Karpas-422 (cell line): ENCODE data around the gene LRRC4B. TPM values are rescaled to one million over a fixed set of nuclear protein-coding genes. Genes with fewer than 3 reads are reported as not detected.

Source experiments
- DNase-seq: peaks from one replicate; pipeline ENCODE4 v3.0.0-alpha.2; 2015
- H2AFZ ChIP-seq: fragments of 200-600 bp; sonication (generic); 2 replicates; pipeline ENCODE4 v1.6.1; 2014; ENCODE audit warnings: antibody characterized with exemption, low read length, mixed read lengths
- H3K27ac ChIP-seq: fragments of 200-600 bp; sonication (generic); 2 replicates; pipeline ENCODE4 v1.5.1; 2014; ENCODE audit warnings: mild to moderate bottlenecking, low read length, moderate library complexity
- H3K27me3 ChIP-seq: fragments of 200-600 bp; sonication (generic); 2 replicates; pipeline ENCODE4 v1.6.1; 2014; ENCODE audit warnings: low read length, mixed read lengths
- H3K36me3 ChIP-seq: fragments of 200-600 bp; sonication (generic); 2 replicates; pipeline ENCODE4 v1.6.1; 2014; ENCODE audit warnings: low read length, mixed read lengths; ENCODE audit not compliant: insufficient read depth
- H3K4me1 ChIP-seq: fragments of 200-600 bp; sonication (generic); 2 replicates; pipeline ENCODE4 v1.6.1; 2014; ENCODE audit warnings: mild to moderate bottlenecking, low read length, mixed read lengths
- H3K4me2 ChIP-seq: fragments of 200-600 bp; sonication (generic); 2 replicates; pipeline ENCODE4 v1.6.1; 2014; ENCODE audit warnings: low read length, low read depth, mild to moderate bottlenecking; ENCODE audit not compliant: poor library complexity, severe bottlenecking
- H3K4me3 ChIP-seq: fragments of 200-600 bp; sonication (generic); 2 replicates; pipeline ENCODE4 v1.5.1; 2014; ENCODE audit warnings: mild to moderate bottlenecking, antibody characterized with exemption, low read length, mixed read lengths
- H3K79me2 ChIP-seq: fragments of 200-600 bp; sonication (generic); 2 replicates; pipeline ENCODE4 v1.6.1; 2014; ENCODE audit warnings: mild to moderate bottlenecking, low read length, mixed read lengths
- H3K9ac ChIP-seq: fragments of 200-600 bp; sonication (generic); 2 replicates; pipeline ENCODE4 v1.6.0; 2014; ENCODE audit warnings: low read length
- H3K9me2 ChIP-seq: fragments of 200-600 bp; sonication (generic), shearing (Covaris generic); replicated peaks from 2 replicates; pipeline ENCODE4 v1.6.0; 2014; ENCODE audit warnings: mild to moderate bottlenecking, low read length, moderate library complexity; ENCODE audit not compliant: insufficient read depth
- H3K9me3 ChIP-seq: fragments of 300-700, 200-600 bp; sonication (generic); 2 replicates; pipeline ENCODE4 v1.6.1; 2014; ENCODE audit warnings: low read length, mixed read lengths
- H4K20me1 ChIP-seq: fragments of 200-600 bp; sonication (generic); 2 replicates; pipeline ENCODE4 v1.6.1; 2014; ENCODE audit warnings: mild to moderate bottlenecking, antibody characterized with exemption, low read length, low read depth; ENCODE audit not compliant: insufficient read depth
- total RNA-seq: library from RNA; depleted of rRNA; stranded (reverse); fragments of >200 nt; shearing (Covaris generic); gene quantifications from 2 replicates; pipeline ENCODE4 v1.2.3, GENCODE V29; 2014; ENCODE audit warnings: low replicate concordance

The LRRC4B gene
- total RNA-seq, 1 experiment from 2014 or later: not detected

- Histone ChIP-seq H3K9me2 (no peaks in the 10 kb centered on the region), H3K27me3 (no peaks in the 10 kb centered on the region), H3K4me2 (peak within 1 kb of the TSS; percentile 78), H2AFZ (peak within 1 kb of the TSS; percentile 66), H3K27ac (peak within 1 kb of the TSS; percentile 12; the same call in 1 of the 2 replicates), H3K9ac (peak within 1 kb of the TSS; percentile 78), H3K4me1 (peaks cover 16% of the 10 kb centered on the region), H3K36me3 (no peaks in the 10 kb centered on the region), H3K79me2 (no peaks in the 10 kb centered on the region; the same call in 1 of the 2 replicates), H4K20me1 (no peaks in the 10 kb centered on the region), H3K9me3 (no peaks in the 10 kb centered on the region), H3K4me3 (peak within 1 kb of the TSS; percentile 77)
- peak; percentile 100 for DNase-seq
These were observed 57.0 kb downstream of the LRRC4B start, which contains the start of gene JOSD2 for GRCh38 chr19:50511069-50511822. Gene JOSD2 (minus strand): TSS chr19:50511191. CDS start chr19:50510431, 760 bp downstream.

GRCh38 chr19:50510700-50511068, 57.6 kb downstream of the LRRC4B start:
- H3K9ac ChIP-seq: peak overlapping the region; percentile 78
- peak overlapping the region; percentile 66 for H2AFZ ChIP-seq
- no peaks in the 10 kb centered on the region for H4K20me1 ChIP-seq
- peaks cover 16% of the 10 kb centered on the region for H3K4me1 ChIP-seq
- peak overlapping the region; percentile 12; the same call in 1 of the 2 replicates for H3K27ac ChIP-seq
- no peaks in the 10 kb centered on the region; the same call in 1 of the 2 replicates for H3K79me2 ChIP-seq
- H3K4me3 ChIP-seq: peak overlapping the region; percentile 77
- H3K4me2 ChIP-seq: peak overlapping the region; percentile 78
- no peaks in the 10 kb centered on the region for H3K9me2 ChIP-seq
- no peak for DNase-seq
- no peaks in the 10 kb centered on the region for H3K27me3 ChIP-seq
- no peaks in the 10 kb centered on the region for H3K9me3 ChIP-seq
- H3K36me3 ChIP-seq: no peaks in the 10 kb centered on the region

- peak overlapping the region; percentile 78 for H3K9ac ChIP-seq
- H3K27ac ChIP-seq: no peak overlapping the region; the same call in 1 of the 2 replicates
- DNase-seq: no peak
These were observed 58.0 kb downstream of the LRRC4B start for GRCh38 chr19:50510121-50510670.

GRCh38 chr19:50509366-50509765, 58.9 kb downstream of the LRRC4B start:
- no peaks in the 10 kb centered on the region for H3K36me3 ChIP-seq
- no peak overlapping the region for H3K9ac ChIP-seq
- H2AFZ ChIP-seq: no peak overlapping the region
- DNase-seq: no peak
- H4K20me1 ChIP-seq: no peaks in the 10 kb centered on the region
- H3K27ac ChIP-seq: no peak overlapping the region
- no peaks in the 10 kb centered on the region for H3K27me3 ChIP-seq
- H3K79me2 ChIP-seq: no peaks in the 10 kb centered on the region; the same call in 1 of the 2 replicates
- no peaks in the 10 kb centered on the region for H3K9me2 ChIP-seq
- H3K9me3 ChIP-seq: no peaks in the 10 kb centered on the region
- no peak overlapping the region for H3K4me2 ChIP-seq
- no peak overlapping the region for H3K4me3 ChIP-seq
- H3K4me1 ChIP-seq: peaks cover 16% of the 10 kb centered on the region

More at GRCh38 chr19:50510121-50510670, 58.0 kb downstream of the LRRC4B start:
- Histone ChIP-seq H3K9me3 (no peaks in the 10 kb centered on the region), H3K27me3 (no peaks in the 10 kb centered on the region), H3K79me2 (no peaks in the 10 kb centered on the region; the same call in 1 of the 2 replicates), H2AFZ (no peak overlapping the region), H3K4me1 (peaks cover 16% of the 10 kb centered on the region), H3K4me2 (peak overlapping the region; percentile 78), H3K36me3 (no peaks in the 10 kb centered on the region), H3K4me3 (peak overlapping the region; percentile 77), H4K20me1 (no peaks in the 10 kb centered on the region), H3K9me2 (no peaks in the 10 kb centered on the region)

- Histone ChIP-seq H3K4me2 (no peak overlapping the region), H3K4me3 (no peak overlapping the region), H3K36me3 (no peaks in the 10 kb centered on the region), H4K20me1 (no peaks in the 10 kb centered on the region), H3K27ac (no peak overlapping the region), H3K4me1 (peaks cover 16% of the 10 kb centered on the region), H2AFZ (no peak overlapping the region), H3K9ac (no peak overlapping the region; the same call in 1 of the 2 replicates), H3K27me3 (no peaks in the 10 kb centered on the region), H3K9me2 (no peaks in the 10 kb centered on the region), H3K79me2 (no peaks in the 10 kb centered on the region; the same call in 1 of the 2 replicates), H3K9me3 (no peaks in the 10 kb centered on the region)
- no peak for DNase-seq
These were observed 59.4 kb downstream of the LRRC4B start for GRCh38 chr19:50508843-50509190.

- no peak overlapping the region for H3K27ac ChIP-seq
- no peak overlapping the region for H3K9ac ChIP-seq
- peaks cover 16% of the 10 kb centered on the region for H3K4me1 ChIP-seq
- no peaks in the 10 kb centered on the region for H3K9me3 ChIP-seq
- H2AFZ ChIP-seq: no peak overlapping the region
- DNase-seq: no peak
- H3K4me2 ChIP-seq: no peak overlapping the region
- no peaks in the 10 kb centered on the region for H3K27me3 ChIP-seq
- H3K4me3 ChIP-seq: no peak overlapping the region
- no peaks in the 10 kb centered on the region for H3K36me3 ChIP-seq
- no peaks in the 10 kb centered on the region for H3K9me2 ChIP-seq
- no peaks in the 10 kb centered on the region; the same call in 1 of the 2 replicates for H3K79me2 ChIP-seq
- no peaks in the 10 kb centered on the region for H4K20me1 ChIP-seq
These were observed 60.9 kb downstream of the LRRC4B start for GRCh38 chr19:50507376-50507775.

GRCh38 chr19:50506700-50507099, 61.5 kb downstream of the LRRC4B start:
- Histone ChIP-seq H3K4me3 (no peak overlapping the region), H3K9ac (no peak overlapping the region), H3K4me2 (no peak overlapping the region), H4K20me1 (no peaks in the 10 kb centered on the region), H3K4me1 (peaks cover 11% of the 10 kb centered on the region), H3K27me3 (no peaks in the 10 kb centered on the region), H3K9me2 (no peaks in the 10 kb centered on the region), H2AFZ (no peak overlapping the region), H3K27ac (no peak overlapping the region), H3K36me3 (no peaks in the 10 kb centered on the region), H3K9me3 (no peaks in the 10 kb centered on the region), H3K79me2 (no peaks in the 10 kb centered on the region; the same call in 1 of the 2 replicates)
- DNase-seq: no peak

- Histone ChIP-seq H3K36me3 (no peaks in the 10 kb centered on the region), H3K79me2 (no peaks in the 10 kb centered on the region; the same call in 1 of the 2 replicates), H3K27me3 (no peaks in the 10 kb centered on the region), H3K27ac (no peak overlapping the region), H3K9ac (no peak overlapping the region), H3K4me2 (no peak overlapping the region), H2AFZ (no peak overlapping the region), H4K20me1 (no peaks in the 10 kb centered on the region), H3K4me3 (no peak overlapping the region), H3K9me3 (no peaks in the 10 kb centered on the region), H3K9me2 (no peaks in the 10 kb centered on the region), H3K4me1 (peaks cover 9% of the 10 kb centered on the region)
- DNase-seq: no peak
These were observed 62.2 kb downstream of the LRRC4B start for GRCh38 chr19:50505856-50506611.
